Thyroid gland (tissue), 4 donors: Measurements from ENCODE around the gene CC2D1B. TPM values are rescaled to one million over a fixed set of nuclear protein-coding genes. Genes with fewer than 3 reads are reported as not detected.

ENCODE experiments used
- DNase-seq, 2 donors: peaks; one replicate each; pipeline ENCODE4 v3.0.0-alpha.2; 2019
- H3K27ac ChIP-seq, 3 donors: fragments of 200-600 bp; sonication (generic); 1 replicate in 2 of 3; 2 replicates in 1 of 3; pipeline ENCODE4 v1.5.1; 2016 to 2019; ENCODE audit warnings: mild to moderate bottlenecking in 1 of 3, moderate library complexity in 1 of 3
- H3K27me3 ChIP-seq: fragments of 200-600 bp; sonication (generic); one replicate; pipeline ENCODE4 v1.5.1; 2019
- H3K36me3 ChIP-seq, 2 donors: fragments of 200-600 bp; sonication (generic); one replicate each; pipeline ENCODE4 v1.5.1; 2016 to 2019
- H3K4me1 ChIP-seq, 2 donors: fragments of 200-600 bp; sonication (generic); one replicate each; pipeline ENCODE4 v1.5.1; 2017 to 2019
- H3K4me3 ChIP-seq, 3 donors: fragments of 200-600 bp; sonication (generic); replicated peaks in 1 of 3; 1 replicate in 2 of 3; 2 replicates in 1 of 3; pipeline ENCODE4 v1.5.1; 2016; ENCODE audit warnings: mild to moderate bottlenecking in 1 of 3
- H3K9me3 ChIP-seq: fragments of 200-600 bp; sonication (generic); one replicate; pipeline ENCODE4 v1.5.1; 2017
- CTCF ChIP-seq, 6 experiments: fragments of 200-600 bp in 3 of 6; fragments of 450-650 bp in 3 of 6; sonication (generic) in 3 of 6; IDR thresholded peaks; one replicate each; pipeline ENCODE4 v1.5.1; 2016 to 2019; ENCODE audit warnings: antibody characterized with exemption in 6 of 6, mild to moderate bottlenecking in 2 of 6, inconsistent platforms in 1 of 6, moderate library complexity in 1 of 6
- POLR2A ChIP-seq, 2 donors: fragments of 450-650 bp; IDR thresholded peaks; one replicate each; pipeline ENCODE4 v1.6.1; 2017; ENCODE audit warnings: antibody characterized with exemption in 2 of 2, mild to moderate bottlenecking in 2 of 2, moderate library complexity in 1 of 2
- WGBS, 2 donors: methylation state at CpG; one replicate each; pipeline ENCODE4 v1.1.5; 2017; 5-methylcytosine and 5-hydroxymethylcytosine counted together
- intact Hi-C: fragments of 100-400 bp; cut with DNase I; formaldehyde crosslinking; loops from one replicate; pipeline ENCODE4 v1.15.1; 2023
- total RNA-seq, 4 donors: library from RNA; depleted of rRNA; stranded (reverse); fragments of >200 nt; gene quantifications; one replicate each; pipeline ENCODE4 v1.2.3, GENCODE V29; 2016

Gene CC2D1B
- total RNA-seq, 4 donors from 2014 or later, result 34.7 to 68.2 (median 48.4) TPM

- TF ChIP-seq CTCF (IDR thresholded peaks at IDR 0.05) (no peak), POLR2A (IDR thresholded peaks at IDR 0.05) (no peak)
- Histone ChIP-seq H3K4me3 (peak overlapping the region; percentile 30 to 80 (median 70)), H3K9me3 (no peaks in the 10 kb centered on the region), H3K36me3 (peaks cover 7 to 8% of the 10 kb centered on the region in 2 donors), H3K4me1 (peaks cover 15 to 17% of the 10 kb centered on the region in 2 donors), H3K27me3 (no peaks in the 10 kb centered on the region), H3K27ac (no peak overlapping the region)
- WGBS, 2 donors, result 1% methylated on average over 16 of the region's 16 CpGs
- intact Hi-C loops, result loop anchor here (5.0 kb wide), 1 partner anchor 284 kb away; no protein-coding TSS in a partner anchor
- no peak for DNase-seq
These were observed 37.6 kb upstream of the CC2D1B start for GRCh38 chr1:52403566-52404115.

- TF ChIP-seq POLR2A (IDR thresholded peaks at IDR 0.05) (no peak), CTCF (IDR thresholded peaks at IDR 0.05) (no peak)
- WGBS, 2 donors, result 59 to 73% methylated on average over 3 of the region's 3 CpGs
- no peak overlapping the region for H3K4me3 ChIP-seq
- intact Hi-C loops, result loop anchor here (5.0 kb wide), 1 partner anchor 284 kb away; no protein-coding TSS in a partner anchor
- no peaks in the 10 kb centered on the region for H3K9me3 ChIP-seq
- H3K4me1 ChIP-seq, result peaks cover 15 to 17% of the 10 kb centered on the region in 2 donors
- peaks cover 0 to 1% of the 10 kb centered on the region in 2 donors for H3K36me3 ChIP-seq
- DNase-seq, result no peak
- no peak overlapping the region for H3K27ac ChIP-seq
- no peaks in the 10 kb centered on the region for H3K27me3 ChIP-seq
These were observed 36.8 kb upstream of the CC2D1B start for GRCh38 chr1:52402860-52403240.

- Histone ChIP-seq H3K27ac (no peak overlapping the region), H3K27me3 (no peaks in the 10 kb centered on the region), H3K4me1 (peaks cover 5 to 6% of the 10 kb centered on the region in 2 donors), H3K4me3 (no peak overlapping the region), H3K36me3 (no peaks in the 10 kb centered on the region), H3K9me3 (no peaks in the 10 kb centered on the region)
- no peak for TF ChIP-seq POLR2A (IDR thresholded peaks at IDR 0.05)
- no peak for TF ChIP-seq CTCF (IDR thresholded peaks at IDR 0.05)
- no peak for DNase-seq
- 95 to 98% methylated on average over 6 of the region's 6 CpGs for WGBS, 2 donors
- intact Hi-C loops, result loop anchor here (5.0 kb wide), 1 partner anchor 287 kb away; no protein-coding TSS in a partner anchor
These were observed 34.1 kb upstream of the CC2D1B start for GRCh38 chr1:52400131-52400530.

GRCh38 chr1:52399629-52400028 is 33.6 kb upstream of the CC2D1B start:
- Histone ChIP-seq H3K4me1 (peaks cover 5% of the 10 kb centered on the region in 2 donors), H3K27me3 (no peaks in the 10 kb centered on the region), H3K9me3 (no peaks in the 10 kb centered on the region), H3K4me3 (no peak overlapping the region), H3K36me3 (no peaks in the 10 kb centered on the region), H3K27ac (no peak overlapping the region)
- no peak for DNase-seq
- intact Hi-C loops, result loop anchor here (5.0 kb wide), 1 partner anchor 288 kb away; no protein-coding TSS in a partner anchor
- TF ChIP-seq CTCF (IDR thresholded peaks at IDR 0.05), result no peak
- TF ChIP-seq POLR2A (IDR thresholded peaks at IDR 0.05), result no peak
- 93 to 97% methylated on average over 3 of the region's 3 CpGs for WGBS, 2 donors

GRCh38 chr1:52393174-52393573 is 27.2 kb upstream of the CC2D1B start:
- H3K4me1 ChIP-seq, result no peaks in the 10 kb centered on the region
- intact Hi-C loops, result no loop called here
- H3K27me3 ChIP-seq, result no peaks in the 10 kb centered on the region
- no peak for TF ChIP-seq POLR2A (IDR thresholded peaks at IDR 0.05)
- no peak for TF ChIP-seq CTCF (IDR thresholded peaks at IDR 0.05)
- no peak overlapping the region for H3K4me3 ChIP-seq
- 95 to 98% methylated on average over 5 of the region's 5 CpGs for WGBS, 2 donors
- H3K36me3 ChIP-seq, result no peaks in the 10 kb centered on the region
- no peak overlapping the region for H3K27ac ChIP-seq
- no peak for DNase-seq
- no peaks in the 10 kb centered on the region for H3K9me3 ChIP-seq
